Measurements from ENCODE around the gene GRIK4.

GRCh38 chr11:120884154-120885020, 372.8 kb downstream of the GRIK4 start:
- TF ChIP-seq CTCF (IDR thresholded peaks at IDR 0.05; ENCODE audit: low read depth, low read length, poor library complexity, severe bottlenecking) (no peak), EZH2phosphoT487 (IDR thresholded peaks at IDR 0.05; ENCODE audit: borderline replicate concordance, low read length) (no peak)

Measured in DOHH2 (cell line).